Urothelium cell line (cell line): ENCODE data around the gene TM4SF18.
A peak's percentile ranks its signal among the peaks of the same experiment; 100 is the strongest.
"Not testable (repeated sequence)": the region's sequence is repeated elsewhere in the genome, so short reads cannot be mapped to it uniquely, and the experiment has no call there.

Experiments
- DNase-seq: peaks from one replicate; pipeline ENCODE4 v3.0.0; 2011; ENCODE audit warnings: low spot score, mixed read lengths
- FAIRE-seq: peaks from 2 replicates; lab custom pipeline; 2011; peaks lifted over from hg19 to GRCh38; lab: Jason Lieb, UNC

The TM4SF18 gene

DNA sequence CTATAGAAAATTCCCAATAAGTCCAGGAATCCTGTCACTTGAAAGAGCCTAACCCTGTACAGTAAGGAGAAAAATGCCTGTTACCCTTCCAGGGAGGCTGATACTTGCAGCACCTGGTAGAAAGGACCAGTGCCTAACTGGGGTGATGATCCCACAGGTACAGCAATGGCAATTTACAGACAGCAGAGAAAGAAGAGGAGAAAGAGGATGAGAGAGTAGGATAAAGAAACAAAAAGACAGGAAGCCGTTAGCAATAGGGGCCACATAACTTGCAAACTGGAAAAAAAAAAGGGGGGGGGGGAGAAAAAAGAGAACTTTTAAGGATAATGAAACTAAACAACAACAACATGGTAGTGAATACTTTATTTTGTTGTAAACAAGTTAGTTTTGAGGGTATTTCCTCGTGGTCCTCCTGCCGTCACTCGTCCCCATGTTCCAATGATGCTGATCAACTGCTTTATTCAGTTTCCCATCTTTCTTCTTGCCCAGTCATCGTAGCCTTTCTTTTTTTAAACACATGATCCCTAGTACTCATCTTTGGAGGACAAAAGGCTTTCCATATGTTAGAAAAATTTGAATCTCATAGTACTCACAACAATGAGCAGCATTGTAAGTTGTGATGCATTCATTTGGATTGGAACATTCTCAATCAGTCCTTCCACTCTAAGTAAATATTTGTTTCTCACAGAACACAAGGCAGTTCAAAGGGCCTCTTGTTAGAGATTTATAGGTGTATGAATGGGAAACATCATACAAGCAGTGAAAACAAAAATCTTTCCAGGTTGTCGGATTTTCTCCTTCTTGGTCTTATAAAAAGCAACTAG, 35.5 kb upstream of the TM4SF18 start:
- FAIRE-seq (no peak), DNase-seq (no peak)

DNA sequence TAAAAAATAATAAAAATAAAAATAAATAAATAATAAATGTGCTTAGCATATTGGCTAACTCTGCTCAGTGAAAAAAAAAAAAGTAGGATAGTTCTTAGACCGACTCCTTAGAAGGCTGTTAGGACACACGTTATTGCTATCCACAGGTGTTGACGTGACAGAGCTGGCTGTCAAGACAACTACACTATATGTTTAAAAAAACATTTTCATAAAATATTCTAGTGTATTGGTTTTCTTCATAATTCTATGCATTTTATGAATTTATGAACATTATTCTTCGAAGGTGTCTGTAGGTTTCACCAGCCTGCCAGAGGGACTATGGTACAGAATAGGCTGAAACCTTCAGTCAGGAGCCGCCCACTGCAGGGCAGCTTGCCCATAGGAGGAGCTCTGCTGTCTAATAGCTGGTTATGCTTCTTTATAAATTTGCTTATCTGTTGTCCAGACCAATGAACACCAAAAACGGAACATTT, 34.8 kb upstream of the TM4SF18 start:
- FAIRE-seq (no peak), DNase-seq (no peak)

DNA sequence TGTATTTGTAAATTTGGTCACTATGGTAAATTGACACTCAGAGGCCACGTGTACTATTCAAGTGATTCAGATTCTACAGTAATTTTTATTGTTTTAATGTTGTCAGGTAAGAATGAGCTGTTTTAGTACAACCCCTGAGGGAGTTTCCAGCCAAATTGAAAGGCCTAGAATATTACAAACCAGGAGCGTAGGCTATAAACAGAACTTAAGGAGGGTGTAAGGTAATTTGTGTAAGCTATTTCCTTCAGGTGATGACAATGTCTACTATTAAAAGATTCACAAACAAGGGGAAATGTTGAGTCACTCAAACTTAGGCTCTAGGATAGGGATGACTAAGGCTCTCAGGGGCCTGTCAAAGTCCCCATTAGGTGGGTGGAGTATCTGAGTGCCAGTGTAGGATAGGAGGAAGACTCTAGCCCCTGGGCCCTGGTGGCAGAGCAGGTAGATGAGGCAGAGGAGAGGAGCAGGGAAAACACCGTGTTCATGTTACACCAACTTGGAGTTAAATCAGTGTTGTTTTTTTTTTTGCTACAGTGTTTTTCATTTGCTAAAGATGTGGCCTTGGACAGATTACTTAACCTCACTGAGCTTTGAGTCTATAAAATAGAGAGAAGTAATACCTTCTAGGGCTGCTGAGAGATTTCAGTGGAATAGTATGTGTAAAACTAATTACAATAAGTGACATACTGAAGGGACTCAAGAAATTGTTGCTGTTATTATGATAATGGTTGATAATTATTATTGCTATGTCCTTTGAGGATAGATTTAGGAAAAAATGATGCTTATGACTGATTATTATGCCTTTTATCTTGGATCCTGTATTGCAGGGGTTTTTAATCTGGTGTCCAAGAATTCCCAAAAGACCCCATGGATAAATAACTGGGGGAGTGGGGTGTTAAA, 33.8 kb upstream of the TM4SF18 start:
- DNase-seq: peak; percentile 60
- FAIRE-seq: no peak

DNA sequence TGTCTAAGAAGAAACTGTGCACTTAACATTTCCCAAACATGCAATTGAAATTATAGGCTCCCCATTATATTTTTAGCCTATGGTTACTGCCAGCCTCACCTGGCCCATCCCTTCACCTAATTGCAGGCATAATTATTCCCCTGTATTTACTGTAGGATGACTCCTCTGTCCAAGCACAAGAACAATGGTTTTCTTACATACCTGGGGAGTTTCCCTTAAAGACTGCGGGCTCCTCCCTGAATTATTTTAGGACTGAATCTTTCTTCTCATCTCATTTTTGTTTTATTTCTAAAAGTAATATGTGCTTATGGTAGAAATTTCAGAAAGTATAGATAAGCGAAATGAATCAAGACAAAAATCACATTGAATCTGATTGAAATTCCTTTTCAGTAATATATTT, 32.6 kb upstream of the TM4SF18 start:
- DNase-seq: no peak

DNA sequence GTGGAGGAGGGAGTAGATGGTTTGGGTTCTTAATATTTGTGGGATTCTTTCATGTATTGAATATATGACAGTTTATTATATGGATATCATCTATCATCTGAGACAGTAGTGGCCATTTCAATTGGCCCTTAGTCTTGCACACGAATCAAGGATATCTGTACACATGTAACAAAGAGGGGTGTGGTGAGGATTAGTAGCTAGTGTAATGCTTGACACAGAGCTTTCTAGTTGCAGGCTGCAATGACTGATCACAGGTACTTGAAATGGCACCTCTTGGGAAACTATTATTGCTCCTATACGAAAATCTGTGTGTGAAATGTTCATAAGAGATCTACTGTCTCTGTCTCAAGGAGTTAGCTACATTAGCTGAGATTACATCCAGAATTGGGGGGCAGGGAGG, 31.2 kb upstream of the TM4SF18 start:
- no peak for DNase-seq
- no peak for FAIRE-seq

More for the DNA sequence above, 32.6 kb upstream of the TM4SF18 start:
- FAIRE-seq: no peak

DNA sequence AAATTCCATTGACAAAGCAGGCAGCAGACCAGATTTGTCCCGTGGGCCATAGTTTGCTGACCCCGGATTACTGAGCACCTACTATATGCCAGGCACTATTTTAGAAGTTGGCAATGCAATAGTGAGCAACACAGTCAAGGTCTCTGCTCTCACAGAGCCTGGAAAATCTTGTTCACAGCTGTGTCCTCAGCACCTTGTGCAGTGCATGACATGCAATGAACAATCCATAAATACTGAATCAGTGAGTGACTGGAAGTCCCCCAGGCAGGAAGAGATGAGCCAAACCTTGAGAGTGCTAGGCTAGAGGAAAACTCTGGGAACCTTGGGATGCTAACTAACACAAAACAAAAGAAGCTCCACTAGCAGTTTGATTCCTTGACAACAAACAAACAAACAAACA, 29.6 kb upstream of the TM4SF18 start:
- FAIRE-seq: no peak
- no peak for DNase-seq

DNA sequence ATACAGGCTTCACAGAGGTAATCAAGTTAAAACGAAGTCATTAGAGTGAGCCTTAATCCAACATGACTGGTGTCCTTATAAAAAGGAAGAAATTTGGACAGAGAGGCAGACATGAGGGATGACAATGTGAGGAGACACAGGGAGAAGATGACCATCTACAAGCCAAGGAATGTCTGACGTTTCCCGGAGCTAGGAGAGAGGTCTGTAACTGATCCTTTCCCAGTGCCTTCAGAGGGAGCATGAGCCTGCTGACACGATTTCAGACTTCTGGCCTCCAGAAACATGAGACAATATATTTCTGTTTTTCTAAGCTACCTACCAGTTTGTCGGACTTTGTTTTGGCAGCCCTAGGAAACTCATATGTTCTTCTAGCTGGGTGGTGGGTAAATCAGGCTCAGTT, 28.9 kb upstream of the TM4SF18 start:
- FAIRE-seq (no peak), DNase-seq (no peak)

DNA sequence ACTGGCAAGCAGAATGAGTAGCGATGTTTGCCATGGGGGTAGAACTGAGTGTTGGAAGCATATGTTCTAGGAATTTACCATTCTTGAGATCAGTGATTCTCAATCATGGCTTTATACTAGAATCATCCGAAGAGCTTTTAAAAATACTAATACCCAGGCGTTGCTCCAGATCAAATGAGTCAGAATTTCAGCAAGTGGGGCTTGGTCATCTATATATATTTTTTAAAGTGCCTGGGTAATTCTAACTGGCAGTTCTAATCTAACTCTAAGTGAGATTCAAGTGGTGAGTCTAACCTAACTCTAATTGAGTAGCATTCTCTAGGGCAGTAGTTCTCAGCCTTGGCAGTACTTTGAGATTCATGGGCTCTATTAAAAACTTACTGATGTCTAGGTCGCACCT, 23.2 kb upstream of the TM4SF18 start:
- DNase-seq: no peak
- no peak for FAIRE-seq

DNA sequence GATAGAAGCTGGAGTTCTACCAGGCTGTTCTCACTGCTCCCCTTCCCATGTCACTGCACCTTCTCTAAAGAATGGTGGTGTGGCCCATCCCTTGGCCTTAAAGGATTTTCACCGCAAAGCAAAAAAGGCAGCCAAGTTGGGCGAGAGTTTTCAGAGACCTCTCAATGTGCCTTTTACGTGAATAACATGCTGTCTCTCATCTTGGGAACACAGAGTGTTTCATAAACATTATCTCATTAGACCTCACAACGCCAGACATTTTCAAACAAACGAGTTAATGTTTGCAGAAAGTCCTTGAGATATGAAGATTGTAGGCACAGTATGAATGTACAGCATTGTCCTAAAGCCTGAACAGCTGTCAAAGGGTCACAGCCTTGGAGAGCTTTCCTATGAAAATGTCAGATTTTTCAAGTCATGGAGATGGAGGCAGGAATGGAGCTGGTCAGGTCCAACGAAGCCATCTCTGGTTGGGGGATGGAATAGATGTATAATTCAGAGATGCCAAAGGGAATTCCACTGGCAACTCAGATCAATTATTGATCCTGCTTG, 22.7 kb upstream of the TM4SF18 start:
- no peak for FAIRE-seq
- DNase-seq: no peak

DNA sequence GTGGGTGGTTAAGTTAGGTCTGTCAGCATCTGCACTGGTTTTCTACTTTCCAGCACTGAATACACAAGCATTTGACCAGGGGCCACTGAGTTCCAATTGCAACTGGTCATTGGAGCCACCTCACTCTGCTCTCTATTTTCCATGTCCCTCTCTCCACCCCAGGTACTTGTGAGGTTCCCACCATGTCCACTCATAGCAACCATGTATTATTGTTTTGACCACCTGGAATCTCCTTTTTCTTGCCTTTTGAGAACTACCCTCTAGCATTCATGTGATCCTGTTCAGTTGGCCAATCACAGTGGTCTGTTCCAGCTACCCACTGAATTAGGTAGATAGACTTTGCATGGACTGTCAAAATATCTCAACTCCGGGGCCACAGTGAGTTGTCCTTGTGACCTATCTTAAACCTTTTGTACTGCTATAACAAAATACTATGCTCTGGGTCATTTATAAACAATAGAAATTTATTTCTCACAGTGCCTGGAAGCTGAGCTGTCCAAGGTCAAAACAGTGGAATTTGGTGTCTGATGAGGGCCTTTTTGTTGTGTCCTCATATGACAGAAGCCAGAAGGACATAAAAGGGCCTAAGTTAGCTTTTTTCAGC, 20.2 kb upstream of the TM4SF18 start:
- FAIRE-seq (no peak), DNase-seq (no peak)

DNA sequence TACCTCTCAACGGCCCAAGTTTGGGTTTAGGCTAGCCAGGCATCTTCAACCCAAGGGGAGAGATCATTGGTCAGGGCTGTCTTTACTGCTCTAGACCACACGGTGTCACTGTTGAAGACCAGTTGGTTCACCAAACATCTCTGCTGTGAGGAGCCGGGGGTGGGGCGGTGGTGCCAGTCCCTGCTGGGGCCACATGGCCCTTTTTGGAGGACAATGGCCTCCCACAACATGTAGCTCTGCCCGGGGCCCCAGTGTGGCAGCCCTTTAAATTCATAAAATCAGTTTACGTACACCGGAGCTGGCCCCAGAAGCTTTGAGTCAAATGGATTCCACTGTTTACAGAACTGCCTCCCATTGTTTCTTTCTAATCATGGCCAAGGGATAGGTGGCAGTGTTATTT, 19.1 kb upstream of the TM4SF18 start:
- peak; percentile 20 for FAIRE-seq
- DNase-seq: peak; percentile 71

DNA sequence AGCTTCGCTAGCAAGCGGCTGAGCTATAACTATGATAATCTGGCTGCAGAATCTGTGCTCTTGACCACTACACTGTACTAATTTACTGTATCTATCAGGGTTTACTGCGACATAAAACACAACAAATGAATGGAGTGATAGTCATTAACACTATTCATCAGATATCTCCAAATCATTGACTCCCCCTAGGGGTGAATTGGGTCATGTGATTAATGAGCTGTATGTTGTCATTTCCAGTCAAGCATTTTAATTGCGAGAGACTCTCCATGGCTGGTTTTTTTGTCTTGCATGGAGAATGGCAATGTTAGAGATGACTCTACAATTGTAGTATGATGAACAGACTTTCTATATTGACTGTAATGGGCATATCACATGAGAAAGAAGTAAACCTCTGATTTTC, 10.5 kb upstream of the TM4SF18 start:
- FAIRE-seq (no peak), DNase-seq (no peak)

DNA sequence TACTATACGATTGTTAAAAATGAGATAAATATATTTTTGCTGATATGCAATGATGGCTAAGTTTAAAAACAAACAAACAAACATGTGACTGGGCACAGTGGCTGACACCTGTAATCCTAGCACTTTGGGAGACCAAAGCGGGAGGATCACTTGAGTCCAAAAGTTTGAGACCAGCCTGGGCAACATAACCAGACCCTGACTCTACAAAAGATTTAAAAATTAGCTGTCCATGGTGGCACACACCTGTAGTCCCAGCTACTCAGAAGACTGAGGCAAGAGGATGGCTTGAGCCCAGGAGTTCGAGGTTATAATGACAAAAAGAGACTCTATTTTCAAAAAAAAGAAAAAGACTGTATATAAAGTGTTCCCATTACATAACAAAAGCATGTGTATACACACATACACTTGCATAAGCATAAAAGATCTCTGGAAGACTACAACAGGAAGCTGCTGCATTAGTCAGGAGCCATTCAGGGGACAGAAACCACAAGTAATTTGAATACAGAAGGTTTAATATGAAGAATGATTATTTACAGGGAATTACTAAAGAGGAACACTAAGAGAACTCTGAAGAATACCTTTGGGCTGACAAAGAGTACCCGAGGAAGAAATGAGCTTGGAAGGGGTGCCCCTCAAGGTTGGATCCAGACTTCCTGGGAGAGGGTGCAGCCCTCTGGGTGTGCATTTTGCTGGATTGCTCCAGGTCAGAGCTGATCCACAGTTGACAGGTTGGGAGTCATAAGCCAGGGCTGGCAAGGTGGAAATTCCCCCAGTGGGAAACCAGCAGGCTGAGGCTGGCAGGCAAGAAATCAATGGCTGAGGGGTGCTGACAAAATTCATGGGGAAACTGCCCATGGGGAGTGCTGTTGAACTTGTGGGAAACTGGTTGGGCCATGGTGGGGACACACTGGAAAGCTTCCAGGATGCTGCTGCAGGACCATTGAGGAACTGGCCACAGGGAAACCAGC, 9.3 kb upstream of the TM4SF18 start:
- FAIRE-seq: no peak
- no peak for DNase-seq

DNA sequence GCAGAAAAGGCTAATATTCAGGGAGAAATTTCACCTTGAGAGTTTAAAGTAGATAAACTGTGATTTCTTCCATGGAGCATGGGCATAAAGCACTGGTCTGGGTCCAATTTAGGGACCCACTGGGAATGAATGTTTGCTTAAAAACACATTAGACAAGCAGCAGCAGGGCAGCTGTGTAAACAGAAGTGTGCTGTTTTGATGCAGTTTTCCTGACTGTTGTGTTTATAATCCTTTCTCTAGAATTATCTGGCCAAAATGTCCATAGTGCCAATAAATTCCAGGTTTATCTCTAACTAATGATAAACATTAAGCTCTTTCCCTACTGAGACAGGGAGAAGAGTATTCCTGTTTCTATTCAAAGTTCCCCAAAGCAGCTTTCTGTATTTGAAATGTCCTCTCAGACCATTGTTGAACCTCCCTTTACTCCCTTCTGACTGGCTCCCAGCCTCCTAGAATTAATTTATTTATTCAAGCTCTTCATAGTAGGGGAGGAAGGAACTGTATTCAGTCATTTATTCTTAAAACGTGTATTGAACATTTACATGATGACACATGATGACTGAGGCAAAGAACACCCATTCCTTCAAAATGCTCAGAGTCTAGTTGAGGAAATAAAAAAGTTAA, 7.0 kb upstream of the TM4SF18 start:
- no peak for FAIRE-seq
- DNase-seq: no peak

DNA sequence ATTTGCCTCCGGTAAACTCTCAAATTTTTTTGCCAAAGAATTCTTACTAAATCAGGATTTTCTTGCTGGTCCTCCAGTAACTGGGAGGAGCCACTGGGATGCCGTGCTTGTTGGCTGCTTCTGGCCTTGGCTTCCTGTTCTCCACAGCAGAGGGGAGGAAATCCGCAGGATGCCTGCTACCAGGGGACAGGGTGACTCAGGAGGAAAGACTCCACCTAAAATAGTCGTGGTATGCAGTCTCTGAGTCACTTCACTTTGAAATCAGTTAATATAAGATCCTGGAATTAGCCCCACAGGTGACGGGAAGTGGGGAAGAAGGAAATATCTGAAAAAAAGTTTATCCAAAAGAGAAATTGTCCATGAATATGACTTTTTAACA, 6.5 kb upstream of the TM4SF18 start:
- DNase-seq: peak; percentile 86
- FAIRE-seq: no peak

DNA sequence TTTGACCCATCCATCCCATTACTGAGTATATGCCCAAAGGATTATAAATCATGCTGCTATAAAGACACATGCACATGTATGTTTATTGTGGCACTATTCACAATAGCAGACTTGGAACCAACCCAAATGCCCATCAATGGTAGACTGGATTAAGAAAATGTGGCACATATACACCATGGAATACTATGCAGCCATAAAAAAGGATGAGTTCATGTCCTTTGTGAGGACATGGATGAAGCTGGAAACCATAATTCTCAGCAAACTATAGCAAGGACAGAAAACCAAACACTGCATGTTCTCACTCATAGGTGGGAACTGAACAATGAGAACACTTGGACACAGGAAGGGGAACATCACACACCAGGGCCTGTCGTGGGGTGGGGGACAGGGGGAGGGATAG, 4.0 kb upstream of the TM4SF18 start:
- DNase-seq, FAIRE-seq: not testable (repeated sequence)

DNA sequence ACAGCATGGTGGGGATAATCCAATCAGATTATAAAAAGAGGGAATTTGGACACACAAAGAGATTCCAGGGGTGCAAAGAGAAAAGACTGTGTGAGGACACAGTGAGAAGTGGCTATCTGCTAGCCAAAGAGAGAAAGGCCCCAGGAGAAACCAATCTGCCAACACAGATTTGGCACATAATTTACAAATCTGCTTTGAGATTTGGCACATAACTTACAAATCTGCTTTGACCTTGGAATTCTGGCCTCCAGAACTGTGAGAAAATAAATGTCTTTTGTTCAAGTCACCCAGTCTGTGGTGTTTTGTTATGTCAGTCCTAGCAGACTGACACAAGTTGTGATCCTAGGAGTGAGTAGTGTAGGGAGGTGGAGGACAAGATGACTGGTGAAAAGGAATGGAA, 3.5 kb upstream of the TM4SF18 start:
- DNase-seq (no peak), FAIRE-seq (no peak)

DNA sequence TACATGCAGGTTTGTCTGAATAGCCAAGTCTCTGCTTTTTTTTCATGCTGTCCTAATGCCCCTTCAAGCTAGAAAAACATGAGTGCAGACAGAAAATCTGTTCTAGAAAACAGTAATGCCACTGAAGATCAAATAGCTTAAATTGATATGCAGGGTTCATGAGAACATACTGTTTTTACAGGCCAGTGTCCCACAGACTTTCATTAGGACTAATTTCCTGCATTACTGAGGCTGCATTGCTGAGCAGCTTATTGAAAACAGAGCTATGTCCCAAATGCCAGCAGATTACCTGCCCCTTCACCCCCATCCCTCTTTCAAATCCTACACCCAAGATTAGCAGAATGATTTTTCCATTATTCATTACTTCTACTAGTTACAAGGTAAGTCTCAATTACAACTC, 665 bp downstream of the TM4SF18 start:
- FAIRE-seq (no peak), DNase-seq (no peak)

DNA sequence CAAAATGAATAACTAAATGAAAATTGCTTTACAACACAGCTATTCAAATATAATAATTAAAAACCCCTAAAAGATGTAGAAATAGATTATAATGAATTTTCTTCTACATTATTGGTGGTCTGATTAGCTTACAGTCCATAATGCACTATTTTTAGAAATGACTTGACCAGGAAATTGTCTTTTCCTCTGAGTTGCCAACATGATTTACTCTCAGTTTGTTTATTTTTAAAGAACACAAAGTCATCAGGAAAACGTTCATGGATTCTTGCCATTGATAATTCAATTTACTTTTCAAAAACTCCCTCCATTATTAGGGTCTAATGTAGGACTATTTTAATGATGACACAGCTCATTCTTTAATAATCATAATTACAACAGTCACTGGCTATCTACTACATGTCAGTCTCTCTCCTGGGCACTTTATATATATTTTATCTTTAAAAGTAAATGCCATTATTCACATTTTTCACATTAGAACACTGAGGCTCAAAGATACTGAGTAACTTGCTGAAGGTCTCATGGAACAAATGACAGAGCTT, 1.1 kb downstream of the TM4SF18 start:
- DNase-seq (no peak), FAIRE-seq (no peak)
